HEK293 (cell line): Measurements from ENCODE around the gene CHN2.

ENCODE experiments used
- CTCF ChIA-PET: fragments of 350-600 bp; formaldehyde crosslinking; extraction: SDS; loops from one replicate; lab custom pipeline; 2021; ENCODE audit warnings: antibody characterized with exemption; lab: Yijun Ruan, JAX
- POLR2A ChIA-PET: fragments of 300-600 bp; formaldehyde crosslinking; extraction: SDS; loops from one replicate; lab custom pipeline; 2020; ENCODE audit warnings: antibody characterized with exemption, inconsistent platforms; lab: Yijun Ruan, JAX
- H3K27ac ChIP-seq: fragments of 200-500 bp; sonication (Bioruptor generic); 2 replicates; pipeline ENCODE4 v1.5.1; 2014; ENCODE audit warnings: low read depth, low read length, control low read depth, inconsistent platforms; ENCODE audit errors: extremely low read depth
- H3K36me3 ChIP-seq, 2 experiments: fragments of 200-500 bp in 1 of 2; sonication (Bioruptor generic) in 1 of 2; 1 replicate in 1 of 2; 2 replicates in 1 of 2; pipeline ENCODE4 v1.5.1; 2014 to 2017; ENCODE audit warnings: inconsistent platforms in 2 of 2, low read length in 2 of 2; ENCODE audit not compliant: control insufficient read depth in 2 of 2, insufficient read depth in 1 of 2
- H3K4me1 ChIP-seq: fragments of 200-500 bp; sonication (Bioruptor generic); 2 replicates; pipeline ENCODE4 v1.5.1; 2014; ENCODE audit warnings: mild to moderate bottlenecking, low read length, inconsistent platforms; ENCODE audit not compliant: control insufficient read depth, insufficient read depth
- H3K4me3 ChIP-seq: 2 replicates; pipeline ENCODE4 v1.5.1; 2011; ENCODE audit warnings: low read depth, mild to moderate bottlenecking, control low read depth, low read length, moderate library complexity
- H3K9me3 ChIP-seq: fragments of 200-500 bp; sonication (Bioruptor generic); 2 replicates; pipeline ENCODE4 v1.5.1; 2014; ENCODE audit warnings: low read depth, low read length, inconsistent platforms; ENCODE audit not compliant: control insufficient read depth, insufficient read depth
- CTCF ChIP-seq: fragments of 450-650 bp; formaldehyde crosslinking; IDR thresholded peaks from 2 replicates; pipeline ENCODE4 v1.5.1; 2016; ENCODE audit warnings: missing biosample characterization, missing genetic modification characterization
- KLF1 ChIP-seq: fragments of 450-650 bp; formaldehyde crosslinking; IDR thresholded peaks from 2 replicates; pipeline ENCODE4 v1.5.1; 2016; ENCODE audit warnings: missing biosample characterization, missing genetic modification characterization
- MYNN ChIP-seq: fragments of 450-650 bp; formaldehyde crosslinking; IDR thresholded peaks from 2 replicates; pipeline ENCODE4 v1.5.1; 2016; ENCODE audit warnings: missing biosample characterization, missing genetic modification characterization, borderline replicate concordance
- OVOL3 ChIP-seq: fragments of 450-650 bp; formaldehyde crosslinking; IDR thresholded peaks from 2 replicates; pipeline ENCODE4 v1.5.1; 2016; ENCODE audit warnings: missing biosample characterization, missing genetic modification characterization
- YY2 ChIP-seq: fragments of 450-650 bp; formaldehyde crosslinking; IDR thresholded peaks from 2 replicates; pipeline ENCODE4 v1.5.1; 2016; ENCODE audit warnings: missing biosample characterization, missing genetic modification characterization
- ZBTB20 ChIP-seq: fragments of 450-650 bp; formaldehyde crosslinking; IDR thresholded peaks from 2 replicates; pipeline ENCODE4 v1.5.1; 2016; ENCODE audit warnings: missing biosample characterization, missing genetic modification characterization
- ZBTB8A ChIP-seq: fragments of 450-650 bp; formaldehyde crosslinking; IDR thresholded peaks from 2 replicates; pipeline ENCODE4 v1.5.1; 2016; ENCODE audit warnings: missing biosample characterization, missing genetic modification characterization
- ZEB2 ChIP-seq: fragments of 450-650 bp; formaldehyde crosslinking; IDR thresholded peaks from 2 replicates; pipeline ENCODE4 v1.5.1; 2016; ENCODE audit warnings: missing biosample characterization, missing genetic modification characterization
- ZNF138 ChIP-seq: fragments of 450-650 bp; formaldehyde crosslinking; IDR thresholded peaks from 2 replicates; pipeline ENCODE4 v1.5.1; 2016; ENCODE audit warnings: missing biosample characterization, missing genetic modification characterization, borderline replicate concordance
- ZNF169 ChIP-seq: fragments of 450-650 bp; formaldehyde crosslinking; IDR thresholded peaks from 2 replicates; pipeline ENCODE4 v1.5.1; 2016; ENCODE audit warnings: missing biosample characterization, missing genetic modification characterization
- ZNF202 ChIP-seq: fragments of 450-650 bp; formaldehyde crosslinking; IDR thresholded peaks from 2 replicates; pipeline ENCODE4 v1.5.1; 2016; ENCODE audit warnings: missing biosample characterization, missing genetic modification characterization, borderline replicate concordance
- ZNF280D ChIP-seq: fragments of 450-650 bp; formaldehyde crosslinking; IDR thresholded peaks from 2 replicates; pipeline ENCODE4 v1.5.1; 2016; ENCODE audit warnings: missing biosample characterization, missing genetic modification characterization
- ZNF292 ChIP-seq: fragments of 450-650 bp; formaldehyde crosslinking; IDR thresholded peaks from 2 replicates; pipeline ENCODE4 v1.5.1; 2016; ENCODE audit warnings: low read depth, missing biosample characterization, missing genetic modification characterization, borderline replicate concordance
- ZNF416 ChIP-seq: fragments of 450-650 bp; formaldehyde crosslinking; IDR thresholded peaks from 2 replicates; pipeline ENCODE4 v1.5.1; 2016; ENCODE audit warnings: missing biosample characterization, missing genetic modification characterization
- ZNF426 ChIP-seq: fragments of 450-650 bp; formaldehyde crosslinking; IDR thresholded peaks from 2 replicates; pipeline ENCODE4 v1.5.1; 2017; ENCODE audit warnings: missing biosample characterization, missing genetic modification characterization, mild to moderate bottlenecking, inconsistent platforms, moderate library complexity
- ZNF513 ChIP-seq: fragments of 450-650 bp; IDR thresholded peaks from 2 replicates; pipeline ENCODE4 v1.5.1; 2018; ENCODE audit warnings: missing biosample characterization, missing genetic modification characterization
- ZNF530 ChIP-seq: fragments of 450-650 bp; formaldehyde crosslinking; IDR thresholded peaks from 2 replicates; pipeline ENCODE4 v1.5.1; 2016; ENCODE audit warnings: low read depth, missing biosample characterization, missing genetic modification characterization
- ZNF558 ChIP-seq: fragments of 450-650 bp; formaldehyde crosslinking; IDR thresholded peaks from 2 replicates; pipeline ENCODE4 v1.5.1; 2016; ENCODE audit warnings: missing biosample characterization, missing genetic modification characterization
- ZNF585B ChIP-seq: fragments of 450-650 bp; formaldehyde crosslinking; IDR thresholded peaks from 2 replicates; pipeline ENCODE4 v1.5.1; 2016; ENCODE audit warnings: missing biosample characterization, missing genetic modification characterization
- ZNF596 ChIP-seq: fragments of 450-650 bp; IDR thresholded peaks from 2 replicates; pipeline ENCODE4 v1.5.0; 2018; ENCODE audit warnings: missing biosample characterization, mild to moderate bottlenecking, missing genetic modification characterization, moderate library complexity
- ZNF621 ChIP-seq: fragments of 450-650 bp; formaldehyde crosslinking; IDR thresholded peaks from 2 replicates; pipeline ENCODE4 v1.5.1; 2017; ENCODE audit warnings: missing biosample characterization, missing genetic modification characterization
- TF ChIP-seq, protein P1 (sequence below): fragments of 450-650 bp; formaldehyde crosslinking; IDR thresholded peaks from 2 replicates; pipeline ENCODE4 v1.5.1; 2017; ENCODE audit warnings: missing biosample characterization, missing genetic modification characterization

Gene CHN2

GRCh38 chr7:29300649-29301048 is 106.1 kb downstream of the CHN2 start:
- H3K9me3 ChIP-seq: no peaks in the 10 kb centered on the region
- CTCF ChIA-PET: interaction anchor here (0.6 to 1.0 kb wide), 2 partner anchors 15 to 403 kb away, joined by 3 read pairs; no protein-coding TSS in a partner anchor
- no peak overlapping the region for H3K27ac ChIP-seq
- H3K36me3 ChIP-seq: no peaks in the 10 kb centered on the region
- 0 out of 2 replicates have a peak, but pooled peaks cover 5% of the 10 kb centered on the region for H3K4me1 ChIP-seq
- POLR2A ChIA-PET: interaction anchor here (1.8 kb wide), 1 partner anchor 18 kb away, joined by 6 read pairs; no protein-coding TSS in a partner anchor
- no peak overlapping the region for H3K4me3 ChIP-seq
- TF ChIP-seq, protein P1, sequence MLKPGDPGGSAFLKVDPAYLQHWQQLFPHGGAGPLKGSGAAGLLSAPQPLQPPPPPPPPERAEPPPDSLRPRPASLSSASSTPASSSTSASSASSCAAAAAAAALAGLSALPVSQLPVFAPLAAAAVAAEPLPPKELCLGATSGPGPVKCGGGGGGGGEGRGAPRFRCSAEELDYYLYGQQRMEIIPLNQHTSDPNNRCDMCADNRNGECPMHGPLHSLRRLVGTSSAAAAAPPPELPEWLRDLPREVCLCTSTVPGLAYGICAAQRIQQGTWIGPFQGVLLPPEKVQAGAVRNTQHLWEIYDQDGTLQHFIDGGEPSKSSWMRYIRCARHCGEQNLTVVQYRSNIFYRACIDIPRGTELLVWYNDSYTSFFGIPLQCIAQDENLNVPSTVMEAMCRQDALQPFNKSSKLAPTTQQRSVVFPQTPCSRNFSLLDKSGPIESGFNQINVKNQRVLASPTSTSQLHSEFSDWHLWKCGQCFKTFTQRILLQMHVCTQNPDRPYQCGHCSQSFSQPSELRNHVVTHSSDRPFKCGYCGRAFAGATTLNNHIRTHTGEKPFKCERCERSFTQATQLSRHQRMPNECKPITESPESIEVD (tag by site-specific recombination): peak; percentile 46; the same call in 1 of the 2 replicates
- TF ChIP-seq ZNF292: no peak

DNA sequence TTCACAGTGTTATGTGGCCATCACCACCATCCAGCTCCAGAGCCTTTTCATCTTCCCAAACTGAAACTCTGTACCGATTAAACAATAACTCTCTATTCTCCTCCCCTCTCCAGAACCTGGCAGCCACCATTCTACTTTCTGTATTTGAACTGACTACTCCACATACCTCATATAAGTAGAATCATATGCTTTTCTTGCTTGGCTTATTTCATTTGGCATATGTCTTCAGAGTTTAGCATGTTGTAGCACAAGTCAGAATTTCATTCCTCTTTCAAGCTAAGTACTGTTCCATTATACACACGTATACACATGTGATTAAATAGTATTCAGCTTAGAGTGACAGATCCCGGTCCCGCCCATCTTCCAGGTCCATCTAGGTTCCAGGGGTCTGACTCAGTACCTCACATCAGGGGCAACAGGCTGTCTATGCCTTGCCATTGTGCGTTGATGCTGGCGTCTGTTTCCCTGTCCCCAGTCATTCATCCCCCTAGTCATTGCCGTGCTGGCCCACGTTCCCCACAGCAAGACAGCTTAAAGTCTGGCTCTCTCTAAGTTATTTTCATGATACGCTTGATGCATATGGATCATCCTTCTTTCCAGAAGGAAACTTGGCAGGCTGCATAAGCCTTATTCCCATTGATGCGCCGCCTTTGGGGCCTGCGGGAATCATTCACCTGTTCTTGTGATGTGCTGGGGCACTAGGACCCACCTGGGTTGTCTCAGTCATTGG is 108.3 kb downstream of the CHN2 start:
- no peaks in the 10 kb centered on the region for H3K9me3 ChIP-seq
- no peaks in the 10 kb centered on the region for H3K36me3 ChIP-seq
- TF ChIP-seq YY2: no peak
- TF ChIP-seq KLF1 (tag by site-specific recombination): no peak
- TF ChIP-seq ZNF416 (tag by site-specific recombination): no peak
- TF ChIP-seq ZNF169: no peak
- TF ChIP-seq ZNF596 (tag by site-specific recombination): no peak
- no peak for TF ChIP-seq ZNF558 (tag by site-specific recombination)
- no peak for TF ChIP-seq ZBTB8A
- no peak for TF ChIP-seq ZEB2 (tag by site-specific recombination)
- TF ChIP-seq ZNF202: no peak
- TF ChIP-seq ZNF426 (tag by site-specific recombination): no peak
- TF ChIP-seq OVOL3 (tag by site-specific recombination): no peak
- no peak for TF ChIP-seq CTCF (tag by site-specific recombination)
- TF ChIP-seq ZNF530 (tag by site-specific recombination): no peak
- no peak for TF ChIP-seq ZNF513 (tag by site-specific recombination)
- TF ChIP-seq ZNF585B (tag by site-specific recombination): no peak
- TF ChIP-seq ZNF138: no peak
- no peak for TF ChIP-seq ZNF280D (tag by site-specific recombination)
- TF ChIP-seq ZBTB20: no peak
- no peak for TF ChIP-seq ZNF621 (tag by site-specific recombination)
- TF ChIP-seq MYNN (tag by site-specific recombination): no peak
- CTCF ChIA-PET: interaction anchor here (0.9 kb wide), 1 partner anchor 9 kb away, joined by 3 read pairs; no protein-coding TSS in a partner anchor
- H3K27ac ChIP-seq: no peak overlapping the region
- 0 out of 2 replicates have a peak, but pooled peaks cover 5% of the 10 kb centered on the region for H3K4me1 ChIP-seq
- POLR2A ChIA-PET: no interaction called here
- H3K4me3 ChIP-seq: no peak overlapping the region
